HEK293 (cell line): ENCODE measurements around the gene NOL9.
A peak's percentile ranks its signal among the peaks of the same experiment; 100 is the strongest.

Source experiments
- CTCF ChIA-PET: fragments of 350-600 bp; formaldehyde crosslinking; extraction: SDS; loops from one replicate; lab custom pipeline; 2021; ENCODE audit warnings: antibody characterized with exemption; lab: Yijun Ruan, JAX
- POLR2A ChIA-PET: fragments of 300-600 bp; formaldehyde crosslinking; extraction: SDS; loops from one replicate; lab custom pipeline; 2020; ENCODE audit warnings: antibody characterized with exemption, inconsistent platforms; lab: Yijun Ruan, JAX
- H3K27ac ChIP-seq: fragments of 200-500 bp; sonication (Bioruptor generic); 2 replicates; pipeline ENCODE4 v1.5.1; 2014; ENCODE audit warnings: low read depth, low read length, control low read depth, inconsistent platforms; ENCODE audit errors: extremely low read depth
- H3K36me3 ChIP-seq, 2 experiments: fragments of 200-500 bp in 1 of 2; sonication (Bioruptor generic) in 1 of 2; 1 replicate in 1 of 2; 2 replicates in 1 of 2; pipeline ENCODE4 v1.5.1; 2014 to 2017; ENCODE audit warnings: inconsistent platforms in 2 of 2, low read length in 2 of 2; ENCODE audit not compliant: control insufficient read depth in 2 of 2, insufficient read depth in 1 of 2
- H3K4me1 ChIP-seq: fragments of 200-500 bp; sonication (Bioruptor generic); 2 replicates; pipeline ENCODE4 v1.5.1; 2014; ENCODE audit warnings: mild to moderate bottlenecking, low read length, inconsistent platforms; ENCODE audit not compliant: control insufficient read depth, insufficient read depth
- H3K4me3 ChIP-seq: 2 replicates; pipeline ENCODE4 v1.5.1; 2011; ENCODE audit warnings: low read depth, mild to moderate bottlenecking, control low read depth, low read length, moderate library complexity
- H3K9me3 ChIP-seq: fragments of 200-500 bp; sonication (Bioruptor generic); 2 replicates; pipeline ENCODE4 v1.5.1; 2014; ENCODE audit warnings: low read depth, low read length, inconsistent platforms; ENCODE audit not compliant: control insufficient read depth, insufficient read depth
- PRDM10 ChIP-seq: fragments of 450-650 bp; formaldehyde crosslinking; IDR thresholded peaks from 2 replicates; pipeline ENCODE4 v1.5.1; 2016; ENCODE audit warnings: missing biosample characterization, missing genetic modification characterization
- ZBTB10 ChIP-seq: fragments of 450-650 bp; formaldehyde crosslinking; IDR thresholded peaks from 2 replicates; pipeline ENCODE4 v1.5.1; 2016; ENCODE audit warnings: missing biosample characterization, missing genetic modification characterization
- ZFP37 ChIP-seq: fragments of 450-650 bp; formaldehyde crosslinking; IDR thresholded peaks from 2 replicates; pipeline ENCODE4 v1.5.1; 2016; ENCODE audit warnings: missing biosample characterization, missing genetic modification characterization
- ZNF530 ChIP-seq: fragments of 450-650 bp; formaldehyde crosslinking; IDR thresholded peaks from 2 replicates; pipeline ENCODE4 v1.5.1; 2016; ENCODE audit warnings: low read depth, missing biosample characterization, missing genetic modification characterization
- ZNF624 ChIP-seq: fragments of 450-650 bp; formaldehyde crosslinking; IDR thresholded peaks from 2 replicates; pipeline ENCODE4 v1.5.1; 2017; ENCODE audit warnings: missing biosample characterization, missing genetic modification characterization
- ZNF701 ChIP-seq: fragments of 450-650 bp; formaldehyde crosslinking; IDR thresholded peaks from 2 replicates; pipeline ENCODE4 v1.5.1; 2016; ENCODE audit warnings: missing biosample characterization, missing genetic modification characterization
- ZSCAN30 ChIP-seq: fragments of 450-650 bp; IDR thresholded peaks from 2 replicates; pipeline ENCODE4 v1.5.1; 2018; ENCODE audit warnings: missing biosample characterization, mild to moderate bottlenecking, missing genetic modification characterization, moderate library complexity
- TF ChIP-seq, protein P1 (sequence below): fragments of 450-650 bp; formaldehyde crosslinking; conservative IDR thresholded peaks from 2 replicates; pipeline ENCODE4 v1.5.1; 2016; ENCODE audit warnings: low read depth, missing biosample characterization, missing genetic modification characterization
- TF ChIP-seq, protein P2 (sequence below): fragments of 450-650 bp; formaldehyde crosslinking; IDR thresholded peaks from 2 replicates; pipeline ENCODE4 v1.5.1; 2017; ENCODE audit warnings: missing biosample characterization, missing genetic modification characterization
- TF ChIP-seq, protein P3 (sequence below): fragments of 450-650 bp; formaldehyde crosslinking; IDR thresholded peaks from 2 replicates; pipeline ENCODE4 v1.5.1; 2016; ENCODE audit warnings: missing biosample characterization, missing genetic modification characterization
- TF ChIP-seq, protein P4 (sequence below): fragments of 450-650 bp; formaldehyde crosslinking; IDR thresholded peaks from 2 replicates; pipeline ENCODE4 v1.5.1; 2016; ENCODE audit warnings: missing biosample characterization, missing genetic modification characterization
- TF ChIP-seq, protein P5 (sequence below): fragments of 450-650 bp; formaldehyde crosslinking; IDR thresholded peaks from 2 replicates; pipeline ENCODE4 v1.5.1; 2016; ENCODE audit warnings: missing biosample characterization, missing genetic modification characterization, low read depth

The NOL9 gene

GRCh38 chr1:6497215-6497866 is 57.0 kb downstream of the NOL9 start (continued):
- TF ChIP-seq, protein P1, sequence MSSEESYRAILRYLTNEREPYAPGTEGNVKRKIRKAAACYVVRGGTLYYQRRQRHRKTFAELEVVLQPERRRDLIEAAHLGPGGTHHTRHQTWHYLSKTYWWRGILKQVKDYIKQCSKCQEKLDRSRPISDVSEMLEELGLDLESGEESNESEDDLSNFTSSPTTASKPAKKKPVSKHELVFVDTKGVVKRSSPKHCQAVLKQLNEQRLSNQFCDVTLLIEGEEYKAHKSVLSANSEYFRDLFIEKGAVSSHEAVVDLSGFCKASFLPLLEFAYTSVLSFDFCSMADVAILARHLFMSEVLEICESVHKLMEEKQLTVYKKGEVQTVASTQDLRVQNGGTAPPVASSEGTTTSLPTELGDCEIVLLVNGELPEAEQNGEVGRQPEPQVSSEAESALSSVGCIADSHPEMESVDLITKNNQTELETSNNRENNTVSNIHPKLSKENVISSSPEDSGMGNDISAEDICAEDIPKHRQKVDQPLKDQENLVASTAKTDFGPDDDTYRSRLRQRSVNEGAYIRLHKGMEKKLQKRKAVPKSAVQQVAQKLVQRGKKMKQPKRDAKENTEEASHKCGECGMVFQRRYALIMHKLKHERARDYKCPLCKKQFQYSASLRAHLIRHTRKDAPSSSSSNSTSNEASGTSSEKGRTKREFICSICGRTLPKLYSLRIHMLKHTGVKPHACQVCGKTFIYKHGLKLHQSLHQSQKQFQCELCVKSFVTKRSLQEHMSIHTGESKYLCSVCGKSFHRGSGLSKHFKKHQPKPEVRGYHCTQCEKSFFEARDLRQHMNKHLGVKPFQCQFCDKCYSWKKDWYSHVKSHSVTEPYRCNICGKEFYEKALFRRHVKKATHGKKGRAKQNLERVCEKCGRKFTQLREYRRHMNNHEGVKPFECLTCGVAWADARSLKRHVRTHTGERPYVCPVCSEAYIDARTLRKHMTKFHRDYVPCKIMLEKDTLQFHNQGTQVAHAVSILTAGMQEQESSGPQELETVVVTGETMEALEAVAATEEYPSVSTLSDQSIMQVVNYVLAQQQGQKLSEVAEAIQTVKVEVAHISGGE = no peak
- TF ChIP-seq, protein P2, sequence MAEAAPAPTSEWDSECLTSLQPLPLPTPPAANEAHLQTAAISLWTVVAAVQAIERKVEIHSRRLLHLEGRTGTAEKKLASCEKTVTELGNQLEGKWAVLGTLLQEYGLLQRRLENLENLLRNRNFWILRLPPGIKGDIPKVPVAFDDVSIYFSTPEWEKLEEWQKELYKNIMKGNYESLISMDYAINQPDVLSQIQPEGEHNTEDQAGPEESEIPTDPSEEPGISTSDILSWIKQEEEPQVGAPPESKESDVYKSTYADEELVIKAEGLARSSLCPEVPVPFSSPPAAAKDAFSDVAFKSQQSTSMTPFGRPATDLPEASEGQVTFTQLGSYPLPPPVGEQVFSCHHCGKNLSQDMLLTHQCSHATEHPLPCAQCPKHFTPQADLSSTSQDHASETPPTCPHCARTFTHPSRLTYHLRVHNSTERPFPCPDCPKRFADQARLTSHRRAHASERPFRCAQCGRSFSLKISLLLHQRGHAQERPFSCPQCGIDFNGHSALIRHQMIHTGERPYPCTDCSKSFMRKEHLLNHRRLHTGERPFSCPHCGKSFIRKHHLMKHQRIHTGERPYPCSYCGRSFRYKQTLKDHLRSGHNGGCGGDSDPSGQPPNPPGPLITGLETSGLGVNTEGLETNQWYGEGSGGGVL (tag by site-specific recombination) = peak; percentile 29; the same call in 1 of the 2 replicates
- TF ChIP-seq ZNF624 (tag by site-specific recombination) = no peak
- TF ChIP-seq ZSCAN30 (tag by site-specific recombination) = peak; percentile 67; the same call in 1 of the 2 replicates
- no peak for TF ChIP-seq ZFP37
- no peak for TF ChIP-seq ZNF701 (tag by site-specific recombination)
- no peak for TF ChIP-seq ZNF530 (tag by site-specific recombination)
- TF ChIP-seq, protein P3, sequence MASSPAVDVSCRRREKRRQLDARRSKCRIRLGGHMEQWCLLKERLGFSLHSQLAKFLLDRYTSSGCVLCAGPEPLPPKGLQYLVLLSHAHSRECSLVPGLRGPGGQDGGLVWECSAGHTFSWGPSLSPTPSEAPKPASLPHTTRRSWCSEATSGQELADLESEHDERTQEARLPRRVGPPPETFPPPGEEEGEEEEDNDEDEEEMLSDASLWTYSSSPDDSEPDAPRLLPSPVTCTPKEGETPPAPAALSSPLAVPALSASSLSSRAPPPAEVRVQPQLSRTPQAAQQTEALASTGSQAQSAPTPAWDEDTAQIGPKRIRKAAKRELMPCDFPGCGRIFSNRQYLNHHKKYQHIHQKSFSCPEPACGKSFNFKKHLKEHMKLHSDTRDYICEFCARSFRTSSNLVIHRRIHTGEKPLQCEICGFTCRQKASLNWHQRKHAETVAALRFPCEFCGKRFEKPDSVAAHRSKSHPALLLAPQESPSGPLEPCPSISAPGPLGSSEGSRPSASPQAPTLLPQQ = 0 out of 2 replicates have a peak, but pooled peaks have one; percentile 15

DNA sequence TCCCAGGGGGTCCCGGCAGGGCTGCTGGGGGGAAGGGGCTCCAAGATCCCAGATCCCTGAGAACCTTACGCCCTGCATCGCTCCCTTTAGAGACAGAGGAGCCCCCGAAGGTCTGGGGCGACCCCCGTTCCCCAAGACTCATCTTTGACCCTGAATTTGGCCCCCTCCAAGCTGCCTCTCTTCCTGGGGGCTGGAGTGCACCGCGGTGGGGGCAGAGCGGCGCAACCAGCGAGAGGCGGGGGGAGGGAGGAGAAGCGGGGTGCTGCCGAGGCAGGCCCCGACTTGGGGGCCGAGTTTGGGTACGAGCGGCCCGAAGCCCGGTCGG is 57.5 kb downstream of the NOL9 start:
- TF ChIP-seq, protein P4, sequence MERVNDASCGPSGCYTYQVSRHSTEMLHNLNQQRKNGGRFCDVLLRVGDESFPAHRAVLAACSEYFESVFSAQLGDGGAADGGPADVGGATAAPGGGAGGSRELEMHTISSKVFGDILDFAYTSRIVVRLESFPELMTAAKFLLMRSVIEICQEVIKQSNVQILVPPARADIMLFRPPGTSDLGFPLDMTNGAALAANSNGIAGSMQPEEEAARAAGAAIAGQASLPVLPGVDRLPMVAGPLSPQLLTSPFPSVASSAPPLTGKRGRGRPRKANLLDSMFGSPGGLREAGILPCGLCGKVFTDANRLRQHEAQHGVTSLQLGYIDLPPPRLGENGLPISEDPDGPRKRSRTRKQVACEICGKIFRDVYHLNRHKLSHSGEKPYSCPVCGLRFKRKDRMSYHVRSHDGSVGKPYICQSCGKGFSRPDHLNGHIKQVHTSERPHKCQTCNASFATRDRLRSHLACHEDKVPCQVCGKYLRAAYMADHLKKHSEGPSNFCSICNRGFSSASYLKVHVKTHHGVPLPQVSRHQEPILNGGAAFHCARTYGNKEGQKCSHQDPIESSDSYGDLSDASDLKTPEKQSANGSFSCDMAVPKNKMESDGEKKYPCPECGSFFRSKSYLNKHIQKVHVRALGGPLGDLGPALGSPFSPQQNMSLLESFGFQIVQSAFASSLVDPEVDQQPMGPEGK (tag by site-specific recombination) = peak; percentile 13
- peak; percentile 44; the same call in 1 of the 2 replicates for TF ChIP-seq ZBTB10 (tag by site-specific recombination)
- peak; percentile 65 for TF ChIP-seq PRDM10 (tag by site-specific recombination)
- TF ChIP-seq, protein P5, sequence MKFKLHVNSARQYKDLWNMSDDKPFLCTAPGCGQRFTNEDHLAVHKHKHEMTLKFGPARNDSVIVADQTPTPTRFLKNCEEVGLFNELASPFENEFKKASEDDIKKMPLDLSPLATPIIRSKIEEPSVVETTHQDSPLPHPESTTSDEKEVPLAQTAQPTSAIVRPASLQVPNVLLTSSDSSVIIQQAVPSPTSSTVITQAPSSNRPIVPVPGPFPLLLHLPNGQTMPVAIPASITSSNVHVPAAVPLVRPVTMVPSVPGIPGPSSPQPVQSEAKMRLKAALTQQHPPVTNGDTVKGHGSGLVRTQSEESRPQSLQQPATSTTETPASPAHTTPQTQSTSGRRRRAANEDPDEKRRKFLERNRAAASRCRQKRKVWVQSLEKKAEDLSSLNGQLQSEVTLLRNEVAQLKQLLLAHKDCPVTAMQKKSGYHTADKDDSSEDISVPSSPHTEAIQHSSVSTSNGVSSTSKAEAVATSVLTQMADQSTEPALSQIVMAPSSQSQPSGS (tag by site-specific recombination) = no peak
- ChIA-PET CTCF (no interaction called here), POLR2A (no interaction called here)
- Histone ChIP-seq H3K4me1 (no peaks in the 10 kb centered on the region), H3K36me3 (peaks cover 0 to 3% of the 10 kb centered on the region in 2 experiments; a peak in 1 of 3 replicates), H3K9me3 (no peaks in the 10 kb centered on the region), H3K27ac (no peak overlapping the region), H3K4me3 (peak overlapping the region; percentile 35)
